Endothelial cell of umbilical vein (primary cell): Measurements from ENCODE around the gene PAX5. TPM values are rescaled to one million over a fixed set of nuclear protein-coding genes. Genes with fewer than 3 reads are reported as not detected.

Experiments
- BruUV-seq: library from RNA; stranded (reverse); fragments of 400-500 nt; replicated peaks from 2 replicates; lab custom pipeline; 2021; lab: Mats Ljungman, UMichigan
- CTCF ChIA-PET: fragments of 300-600, 350-600 bp; sonication (Branson Sonifier 250); formaldehyde crosslinking; loops from one replicate; lab custom pipeline; 2021; ENCODE audit warnings: antibody characterized with exemption, inconsistent platforms; lab: Charles Lee
- POLR2A ChIA-PET: fragments of 300-600, 350-600 bp; sonication (Branson Sonifier 250); formaldehyde crosslinking; loops from one replicate; lab custom pipeline; 2021; ENCODE audit warnings: antibody characterized with exemption, inconsistent platforms; lab: Charles Lee
- DNase-seq: peaks from one replicate; pipeline ENCODE4 v3.0.0-alpha.2; 2011; ENCODE audit warnings: low read depth, low spot score
- FAIRE-seq: peaks from 2 replicates; lab custom pipeline; 2011; peaks lifted over from hg19 to GRCh38; lab: Jason Lieb, UNC
- H2AFZ ChIP-seq: 2 replicates; pipeline ENCODE4 v1.6.0; 2012; ENCODE audit warnings: low read depth, low read length, control low read depth, inconsistent platforms
- H3K27ac ChIP-seq: 2 replicates; pipeline ENCODE4 v1.5.1; 2011; ENCODE audit warnings: low read depth, mild to moderate bottlenecking, control low read depth, low read length, moderate library complexity; ENCODE audit not compliant: insufficient read depth
- H3K27me3 ChIP-seq, 2 experiments: 2 replicates each; pipeline versions ENCODE4 v1.6.0 to v1.6.1; 2011; ENCODE audit warnings: low read length in 2 of 2, mixed read lengths in 1 of 2; ENCODE audit not compliant: control insufficient read depth in 2 of 2, insufficient read depth in 2 of 2
- H3K36me3 ChIP-seq, 2 experiments: 2 replicates in 1 of 2; 3 replicates in 1 of 2; pipeline ENCODE4 v1.5.1; 2011; ENCODE audit warnings: low read length in 2 of 2, mild to moderate bottlenecking in 1 of 2, moderate library complexity in 1 of 2; ENCODE audit not compliant: control insufficient read depth in 2 of 2, insufficient read depth in 2 of 2; ENCODE audit errors: extremely low read depth in 1 of 2
- H3K4me1 ChIP-seq: 3 replicates; pipeline ENCODE4 v1.5.1; 2011; ENCODE audit warnings: mild to moderate bottlenecking, low read length; ENCODE audit not compliant: control insufficient read depth, insufficient read depth; ENCODE audit errors: extremely low read depth
- H3K4me2 ChIP-seq: 2 replicates; pipeline ENCODE4 v1.6.1; 2011; ENCODE audit warnings: low read length, control low read depth, mixed read lengths; ENCODE audit not compliant: insufficient read depth
- H3K4me3 ChIP-seq, 3 experiments: fragments of 200-600 bp in 1 of 3; sonication (generic), shearing (Covaris generic) in 1 of 3; replicated peaks in 1 of 3; 2 replicates each; pipeline ENCODE4 v1.5.1; 2011 to 2016; ENCODE audit warnings: control low read depth in 3 of 3, low read length in 3 of 3, mild to moderate bottlenecking in 2 of 3, inconsistent platforms in 1 of 3, low read depth in 1 of 3, moderate library complexity in 1 of 3; ENCODE audit not compliant: insufficient read depth in 1 of 3
- H3K79me2 ChIP-seq: 2 replicates; pipeline ENCODE4 v1.6.0; 2012; ENCODE audit warnings: low read length, inconsistent platforms; ENCODE audit not compliant: control insufficient read depth, insufficient read depth
- H3K9ac ChIP-seq: replicated peaks from 2 replicates; pipeline ENCODE3; 2011; ENCODE audit warnings: low read length, control low read depth; ENCODE audit not compliant: insufficient read depth; ENCODE audit errors: extremely low read depth
- H3K9me1 ChIP-seq: replicated peaks from 3 replicates; pipeline ENCODE4 v1.6.0; 2011; ENCODE audit warnings: mild to moderate bottlenecking, low read length; ENCODE audit not compliant: control insufficient read depth, insufficient read depth; ENCODE audit errors: extremely low read depth
- H3K9me3 ChIP-seq: replicated peaks from 2 replicates; pipeline ENCODE4 v1.5.1; 2012; ENCODE audit warnings: low read length, inconsistent platforms; ENCODE audit not compliant: control insufficient read depth, insufficient read depth
- H4K20me1 ChIP-seq: replicated peaks from 2 replicates; pipeline ENCODE3; 2011; ENCODE audit warnings: mild to moderate bottlenecking, low read length; ENCODE audit not compliant: control insufficient read depth, insufficient read depth; ENCODE audit errors: extremely low read depth
- CTCF ChIP-seq, 2 donors: IDR thresholded peaks; 1 replicate in 1 of 2; 2 replicates in 1 of 2; pipeline ENCODE4 v1.5.1; 2011; ENCODE audit warnings: low read length in 2 of 2, mild to moderate bottlenecking in 2 of 2, moderate library complexity in 2 of 2, control low read depth in 1 of 2, inconsistent platforms in 1 of 2, low read depth in 1 of 2; ENCODE audit not compliant: insufficient read depth in 1 of 2; ENCODE audit errors: extremely low read depth in 1 of 2
- EZH2 ChIP-seq: IDR thresholded peaks from 2 replicates; pipeline ENCODE4 v1.6.1; 2012; ENCODE audit warnings: borderline replicate concordance, low read depth, mild to moderate bottlenecking, moderate library complexity, low read length, inconsistent platforms; ENCODE audit not compliant: severe bottlenecking
- FOS ChIP-seq: IDR thresholded peaks from 2 replicates; pipeline ENCODE4 v1.6.1; 2011; ENCODE audit warnings: mild to moderate bottlenecking, low read length, moderate library complexity, borderline replicate concordance; ENCODE audit not compliant: insufficient read depth
- GATA2 ChIP-seq: IDR thresholded peaks from 2 replicates; pipeline ENCODE4 v1.7.0; 2011; ENCODE audit warnings: low read depth, mild to moderate bottlenecking, moderate library complexity, mixed read lengths, low read length; ENCODE audit not compliant: insufficient read length, insufficient read depth
- JUN ChIP-seq: IDR thresholded peaks from 2 replicates; pipeline ENCODE4 v1.6.1; 2011; ENCODE audit warnings: borderline replicate concordance, low read depth; ENCODE audit not compliant: insufficient read length, insufficient read depth
- MAX ChIP-seq: IDR thresholded peaks from 2 replicates; pipeline ENCODE4 v1.6.1; 2011; ENCODE audit not compliant: insufficient read depth, insufficient read length
- MYC ChIP-seq: IDR thresholded peaks from one replicate; pipeline ENCODE4 v1.6.1; 2011; ENCODE audit warnings: mild to moderate bottlenecking, low read depth, low read length
- POLR2A ChIP-seq: IDR thresholded peaks from 2 replicates; pipeline ENCODE4 v1.6.1; 2012; ENCODE audit warnings: low read depth, mild to moderate bottlenecking, control low read depth, low read length
- POLR2AphosphoS5 ChIP-seq: IDR thresholded peaks from 2 replicates; pipeline ENCODE4 v1.6.1; 2012; ENCODE audit warnings: low read depth, mild to moderate bottlenecking, control low read depth, low read length, moderate library complexity; ENCODE audit not compliant: insufficient read depth
- dilution Hi-C: fragments of 300-500 bp; cut with MboI; formaldehyde crosslinking; loops from one replicate; pipeline ENCODE4 v1.15.0; 2019; ENCODE audit warnings: low sequenced_read_pairs; ENCODE audit not compliant: extremely low pct_ligation_motif_present
- intact Hi-C: fragments of 100-400 bp; cut with micrococcal nuclease; formaldehyde crosslinking; loops from one replicate; pipeline ENCODE4 v1.10.0; 2022
- polyA plus RNA-seq, 4 experiments: library from polyadenylated mRNA; depleted of rRNA in 3 of 4; stranded (reverse) in 3 of 4; unstranded in 1 of 4; fragments of >200 nt; gene quantifications; 2 replicates each; pipeline versions ENCODE4 v1.2.1 to v1.2.3, GENCODE V29; 2011 to 2012; ENCODE audit warnings: missing spikeins in 1 of 4
- total RNA-seq: library from RNA; stranded (reverse); gene quantifications from 2 replicates; pipeline ENCODE4 v1.2.3, GENCODE V29; 2021

PAX5 gene
- total and polyA plus RNA-seq, 2 donors (not counting 3 experiments of a cell fraction or from before 2014, with no cell fraction given): not detected

DNA sequence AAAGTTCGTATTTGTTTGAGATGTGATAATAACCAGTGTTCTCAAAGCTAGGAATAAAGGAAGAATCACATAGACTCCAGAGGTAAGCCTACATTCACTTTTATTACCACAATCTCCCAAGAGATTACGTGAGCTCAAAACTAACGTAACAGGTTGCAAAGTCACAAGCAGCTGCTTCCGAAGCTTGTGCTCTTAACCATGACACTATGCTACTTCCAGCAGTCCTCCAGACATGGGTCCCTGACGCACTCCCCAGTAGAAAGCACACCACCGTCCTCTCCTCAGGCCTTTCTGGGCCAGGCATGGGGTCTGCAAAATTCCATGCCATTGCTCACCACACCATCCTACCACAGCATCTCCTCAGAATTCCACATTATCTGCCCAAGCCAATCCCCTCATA, 84.6 kb downstream of the PAX5 start:
- CTCF ChIA-PET: interaction anchor here (1.1 to 1.6 kb wide), 2 partner anchors 10 to 221 kb away, joined by 3 to 4 read pairs; no protein-coding TSS in a partner anchor
- no peak for FAIRE-seq

More for the DNA sequence above, 84.6 kb downstream of the PAX5 start:
- intact Hi-C loops: no loop called here
- Histone ChIP-seq H3K4me2 (no peak overlapping the region), H3K9me1 (no peaks in the 10 kb centered on the region), H4K20me1 (no peaks in the 10 kb centered on the region), H3K36me3 (no peaks in the 10 kb centered on the region), H3K27me3 (peaks cover 12 to 13% of the 10 kb centered on the region in 2 experiments), H2AFZ (no peak overlapping the region), H3K4me3 (no peak overlapping the region), H3K9me3 (no peaks in the 10 kb centered on the region), H3K27ac (no peak overlapping the region), H3K9ac (no peak overlapping the region), H3K79me2 (no peaks in the 10 kb centered on the region), H3K4me1 (no peaks in the 10 kb centered on the region)
- dilution Hi-C loops: no loop called here
- TF ChIP-seq FOS (no peak), GATA2 (no peak), CTCF (IDR thresholded peaks at IDR 0.05; ENCODE audit: extremely low read depth in 1 of 2, insufficient read depth in 1 of 2, low read depth in 1 of 2, low read length in 2 of 2) (no peak), MAX (no peak), JUN (no peak), MYC (no peak), EZH2 (no peak), POLR2A (no peak), POLR2AphosphoS5 (no peak)
- no TSS peak for BruUV-seq
- no peak for DNase-seq
- POLR2A ChIA-PET: no interaction called here
